HCT116 (cell line): Measurements from ENCODE around the gene HHIPL1. TPM values are rescaled to one million over a fixed set of nuclear protein-coding genes. Genes with fewer than 3 reads are reported as not detected.

Experiments
- ATAC-seq: fragments of 200-7000 bp; cut with Tn5 transposase; 2 replicates; pipeline ENCODE4 v1.9.1; 2020; ENCODE audit warnings: mild to moderate bottlenecking, moderate library complexity
- BruUV-seq: library from RNA; stranded (reverse); fragments of 400-500 nt; replicated peaks from 2 replicates; lab custom pipeline; 2021; lab: Mats Ljungman, UMichigan
- CTCF ChIA-PET: fragments of 300-600 bp; sonication (Branson Sonifier 250); formaldehyde crosslinking; loops from one replicate; lab custom pipeline; 2021; ENCODE audit warnings: antibody characterized with exemption; lab: Charles Lee
- POLR2A ChIA-PET: fragments of 300-600, 350-600 bp; sonication (Branson Sonifier 250); formaldehyde crosslinking; loops from one replicate; lab custom pipeline; 2021; ENCODE audit warnings: antibody characterized with exemption; lab: Charles Lee
- RAD21 ChIA-PET, 2 experiments: fragments of 300-600 bp; sonication (Branson Sonifier 250); formaldehyde crosslinking; loops; one replicate each; lab custom pipeline; 2023; ENCODE audit warnings: low total read pairs in 2 of 2; ENCODE audit not compliant: uncharacterized antibody in 2 of 2, unreplicated experiment in 2 of 2, low non-redundant PET in 1 of 2; lab: Charles Lee
- DNase-seq: peaks from one replicate; pipeline ENCODE4 v3.0.0-alpha.2; 2010; ENCODE audit warnings: low read depth, low spot score
- H2AFZ ChIP-seq: fragments of 200-600 bp; shearing (Covaris generic), sonication (generic); 2 replicates; pipeline ENCODE4 v1.6.1; 2017; ENCODE audit warnings: low read depth, mixed run types, mixed read lengths, antibody characterized with exemption, low read length; ENCODE audit not compliant: poor library complexity, severe bottlenecking
- H3K27ac ChIP-seq: 2 replicates; pipeline ENCODE4 v1.5.1; 2012; ENCODE audit warnings: low read depth, low read length
- H3K27me3 ChIP-seq: fragments of 200-600 bp; sonication (generic); 2 replicates; pipeline ENCODE4 v1.6.1; 2016; ENCODE audit warnings: mixed run types, low read length, mixed read lengths; ENCODE audit not compliant: insufficient read depth
- H3K36me3 ChIP-seq, 2 experiments: fragments of 200-500 bp in 1 of 2; fragments of 200-600 bp in 1 of 2; sonication (Bioruptor generic) in 1 of 2; sonication (generic) in 1 of 2; 2 replicates each; pipeline versions ENCODE4 v1.5.1 to v1.6.1; 2014 to 2016; ENCODE audit warnings: low read length in 2 of 2, inconsistent platforms in 1 of 2, mixed read lengths in 1 of 2, mixed run types in 1 of 2; ENCODE audit not compliant: insufficient read depth in 2 of 2, control insufficient read depth in 1 of 2
- H3K4me1 ChIP-seq, 2 experiments: fragments of 200-600 bp in 1 of 2; sonication (generic) in 1 of 2; 2 replicates each; pipeline versions ENCODE4 v1.5.1 to v1.6.1; 2012 to 2017; ENCODE audit warnings: low read length in 2 of 2, inconsistent platforms in 1 of 2, mild to moderate bottlenecking in 1 of 2, mixed read lengths in 1 of 2, mixed run types in 1 of 2, moderate library complexity in 1 of 2; ENCODE audit not compliant: insufficient read depth in 2 of 2, control insufficient read depth in 1 of 2
- H3K4me2 ChIP-seq: fragments of 200-600 bp; sonication (generic); 2 replicates; pipeline ENCODE4 v1.6.1; 2017; ENCODE audit warnings: mixed run types, low read length, mixed read lengths
- H3K4me3 ChIP-seq, 2 experiments: fragments of 200-600 bp in 1 of 2; sonication (generic) in 1 of 2; replicated peaks in 1 of 2; 2 replicates each; pipeline ENCODE4 v1.5.1; 2011 to 2016; ENCODE audit warnings: low read length in 2 of 2, control low read depth in 1 of 2, low read depth in 1 of 2, mild to moderate bottlenecking in 1 of 2, mixed read lengths in 1 of 2, mixed run types in 1 of 2
- H3K79me2 ChIP-seq: fragments of 200-600 bp; sonication (generic); 2 replicates; pipeline ENCODE4 v1.6.1; 2017; ENCODE audit warnings: mild to moderate bottlenecking, mixed run types, low read length, moderate library complexity, mixed read lengths; ENCODE audit not compliant: insufficient read depth
- H3K9ac ChIP-seq: fragments of 200-600 bp; sonication (generic); 2 replicates; pipeline ENCODE4 v1.6.1; 2016; ENCODE audit warnings: low read length, mixed read lengths
- H3K9me2 ChIP-seq: fragments of 200-600 bp; sonication (generic), shearing (Covaris generic); 2 replicates; pipeline ENCODE4 v1.6.1; 2017; ENCODE audit warnings: mixed run types, mild to moderate bottlenecking, moderate library complexity; ENCODE audit not compliant: insufficient read depth
- H3K9me3 ChIP-seq, 2 experiments: fragments of 200-500 bp in 1 of 2; fragments of 200-600 bp in 1 of 2; sonication (Bioruptor generic) in 1 of 2; sonication (generic) in 1 of 2; 2 replicates each; pipeline ENCODE4 v1.6.1; 2014 to 2017; ENCODE audit warnings: low read length in 2 of 2, mixed read lengths in 2 of 2, inconsistent platforms in 1 of 2, low read depth in 1 of 2, mild to moderate bottlenecking in 1 of 2, mixed run types in 1 of 2, moderate library complexity in 1 of 2; ENCODE audit not compliant: control insufficient read depth in 1 of 2, insufficient read depth in 1 of 2
- H4K20me1 ChIP-seq: fragments of 200-600 bp; sonication (generic), shearing (Covaris generic); 2 replicates; pipeline ENCODE4 v1.6.1; 2017; ENCODE audit warnings: mixed run types, mild to moderate bottlenecking, moderate library complexity; ENCODE audit not compliant: insufficient read depth
- ATF3 ChIP-seq: IDR thresholded peaks from 2 replicates; pipeline ENCODE4 v1.6.1; 2012
- CEBPB ChIP-seq: IDR thresholded peaks from 2 replicates; pipeline ENCODE4 v1.6.1; 2012; ENCODE audit warnings: low read depth
- EGR1 ChIP-seq: IDR thresholded peaks from 2 replicates; pipeline ENCODE4 v1.6.1; 2012; ENCODE audit warnings: low read depth
- EZH2 ChIP-seq: fragments of 200-600 bp; sonication (generic); IDR thresholded peaks from 2 replicates; pipeline ENCODE4 v1.6.1; 2017; ENCODE audit warnings: antibody characterized with exemption, mixed run types
- EZH2phosphoT487 ChIP-seq: fragments of 200-600 bp; IDR thresholded peaks from 2 replicates; pipeline ENCODE4 v1.6.1; 2018; ENCODE audit warnings: antibody characterized with exemption, borderline replicate concordance
- FOSL1 ChIP-seq: IDR thresholded peaks from 2 replicates; pipeline ENCODE4 v1.6.1; 2012; ENCODE audit warnings: low read depth
- JUND ChIP-seq: IDR thresholded peaks from 2 replicates; pipeline ENCODE4 v1.6.1; 2012
- MAX ChIP-seq: IDR thresholded peaks from 2 replicates; pipeline ENCODE4 v1.6.1; 2012
- POLR2AphosphoS5 ChIP-seq: IDR thresholded peaks from 2 replicates; pipeline ENCODE4 v1.6.1; 2011; ENCODE audit warnings: mild to moderate bottlenecking, low read depth, low read length, moderate library complexity
- RAD21 ChIP-seq: IDR thresholded peaks from 2 replicates; pipeline ENCODE4 v1.6.1; 2012; ENCODE audit warnings: low read depth, mild to moderate bottlenecking
- REST ChIP-seq: IDR thresholded peaks from 2 replicates; pipeline ENCODE4 v1.6.1; 2012; ENCODE audit warnings: low read depth
- SIN3A ChIP-seq: IDR thresholded peaks from 2 replicates; pipeline ENCODE4 v1.6.1; 2012; ENCODE audit warnings: low read depth
- SRF ChIP-seq: IDR thresholded peaks from 2 replicates; pipeline ENCODE4 v1.6.1; 2012; ENCODE audit warnings: low read depth
- TCF7L2 ChIP-seq: IDR thresholded peaks from 2 replicates; pipeline ENCODE4 v1.7.0; 2011; ENCODE audit warnings: borderline replicate concordance, inconsistent platforms; ENCODE audit not compliant: insufficient read depth, insufficient read length; ENCODE audit errors: extremely low read depth
- YY1 ChIP-seq: IDR thresholded peaks from 2 replicates; pipeline ENCODE4 v1.6.1; 2011; ENCODE audit warnings: low read length, low read depth, moderate library complexity, mild to moderate bottlenecking; ENCODE audit not compliant: insufficient replicate concordance; ENCODE audit errors: extremely low read depth
- ZBTB33 ChIP-seq: IDR thresholded peaks from 2 replicates; pipeline ENCODE4 v1.6.1; 2011; ENCODE audit warnings: mild to moderate bottlenecking, low read length, moderate library complexity; ENCODE audit not compliant: insufficient replicate concordance; ENCODE audit errors: extremely low read depth
- ZFX ChIP-seq: fragments of 450-650 bp; IDR thresholded peaks from 2 replicates; pipeline ENCODE4 v1.6.1; 2017
- ZNF274 ChIP-seq: fragments of 200-500 bp; sonication (Bioruptor generic); IDR thresholded peaks from 2 replicates; pipeline ENCODE4 v1.6.1; 2014; ENCODE audit warnings: mild to moderate bottlenecking, low read depth, low read length, inconsistent platforms
- intact Hi-C: fragments of 100-400 bp; cut with micrococcal nuclease; formaldehyde crosslinking; loops from 2 replicates; pipeline ENCODE4 v1.10.0; 2022
- total RNA-seq: library from RNA; stranded (reverse); gene quantifications from one replicate; pipeline ENCODE4 v1.2.1, GENCODE V29; 2021; ENCODE audit not compliant: unreplicated experiment

The HHIPL1 gene
- total RNA-seq, 1 experiment from 2014 or later: not detected

GRCh38 chr14:99671235-99672224 is 26.6 kb downstream of the HHIPL1 start:
- no TSS peak for BruUV-seq
- ChIA-PET RAD21 (no interaction called here), POLR2A (no interaction called here), CTCF (no interaction called here)
- no peaks in the 10 kb centered on the region for H3K36me3 ChIP-seq
- DNase-seq (no peak), ATAC-seq (no peak)
- no peak overlapping the region for H3K4me2 ChIP-seq
- H3K27ac ChIP-seq: no peak overlapping the region
- TF ChIP-seq REST (no peak), EZH2 (no peak), EGR1 (no peak), ZBTB33 (no peak), ZFX (no peak), MAX (no peak), YY1 (no peak), FOSL1 (no peak), TCF7L2 (no peak), SIN3A (no peak), RAD21 (no peak), EZH2phosphoT487 (no peak), ATF3 (no peak), SRF (no peak), CEBPB (no peak), POLR2AphosphoS5 (no peak), ZNF274 (no peak), JUND (no peak)
- no peak overlapping the region for H3K9ac ChIP-seq
- no peak overlapping the region for H2AFZ ChIP-seq
- H3K9me3 ChIP-seq: no peaks in the 10 kb centered on the region
- peaks cover 0 to 2% of the 10 kb centered on the region in 2 experiments; a peak in 1 of 4 replicates for H3K4me1 ChIP-seq
- H4K20me1 ChIP-seq: no peaks in the 10 kb centered on the region
- no peak overlapping the region for H3K4me3 ChIP-seq
- no peaks in the 10 kb centered on the region for H3K9me2 ChIP-seq
- no peaks in the 10 kb centered on the region for H3K79me2 ChIP-seq
- intact Hi-C loops: no loop called here
- H3K27me3 ChIP-seq: no peaks in the 10 kb centered on the region
